ENCODE data around the gene CKS1B.

DNA sequence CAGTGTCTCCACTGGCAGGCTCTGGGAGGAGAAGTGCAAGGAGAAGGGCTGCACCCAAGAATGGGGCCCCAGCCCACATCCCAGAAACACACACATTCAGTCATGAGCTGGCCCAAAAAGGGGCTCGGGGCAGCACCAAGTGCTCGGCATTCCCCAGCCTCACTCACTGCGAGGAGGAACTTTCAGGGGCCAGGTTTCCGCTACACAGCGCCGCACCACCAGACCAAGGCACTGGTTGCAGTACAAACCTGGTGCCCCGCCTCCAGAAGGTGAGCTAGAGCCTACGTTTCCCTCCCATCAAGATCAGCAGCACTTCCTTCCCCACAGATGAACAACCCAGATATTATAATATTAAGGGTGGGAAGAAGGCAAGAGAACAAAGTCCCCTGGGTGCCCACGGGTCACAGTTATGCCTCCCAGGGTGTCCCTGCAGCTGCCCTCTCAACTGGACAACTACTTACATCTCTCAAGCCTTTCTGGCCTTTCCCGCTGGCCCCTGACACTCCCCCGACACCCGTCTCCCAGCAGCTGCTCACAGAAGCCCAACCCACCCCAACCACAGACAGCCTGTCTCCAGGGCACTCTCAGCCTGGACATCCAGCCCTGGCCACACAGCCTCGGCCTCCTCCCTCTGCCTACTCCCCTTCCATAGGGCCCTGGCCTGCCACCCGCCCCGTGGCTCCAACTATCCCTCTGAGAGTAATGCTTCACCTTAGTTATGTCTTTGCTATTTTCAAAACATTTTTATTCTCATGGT is 22.4 kb upstream of the CKS1B start:
- no peak for TF ChIP-seq POLR2A (IDR thresholded peaks at IDR 0.05)
- TF ChIP-seq, protein P1, sequence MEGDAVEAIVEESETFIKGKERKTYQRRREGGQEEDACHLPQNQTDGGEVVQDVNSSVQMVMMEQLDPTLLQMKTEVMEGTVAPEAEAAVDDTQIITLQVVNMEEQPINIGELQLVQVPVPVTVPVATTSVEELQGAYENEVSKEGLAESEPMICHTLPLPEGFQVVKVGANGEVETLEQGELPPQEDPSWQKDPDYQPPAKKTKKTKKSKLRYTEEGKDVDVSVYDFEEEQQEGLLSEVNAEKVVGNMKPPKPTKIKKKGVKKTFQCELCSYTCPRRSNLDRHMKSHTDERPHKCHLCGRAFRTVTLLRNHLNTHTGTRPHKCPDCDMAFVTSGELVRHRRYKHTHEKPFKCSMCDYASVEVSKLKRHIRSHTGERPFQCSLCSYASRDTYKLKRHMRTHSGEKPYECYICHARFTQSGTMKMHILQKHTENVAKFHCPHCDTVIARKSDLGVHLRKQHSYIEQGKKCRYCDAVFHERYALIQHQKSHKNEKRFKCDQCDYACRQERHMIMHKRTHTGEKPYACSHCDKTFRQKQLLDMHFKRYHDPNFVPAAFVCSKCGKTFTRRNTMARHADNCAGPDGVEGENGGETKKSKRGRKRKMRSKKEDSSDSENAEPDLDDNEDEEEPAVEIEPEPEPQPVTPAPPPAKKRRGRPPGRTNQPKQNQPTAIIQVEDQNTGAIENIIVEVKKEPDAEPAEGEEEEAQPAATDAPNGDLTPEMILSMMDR (IDR thresholded peaks at IDR 0.05), result no peak
